T1000 (cell line): Measurements from ENCODE around the gene SULT6B1.
"Not testable (repeated sequence)": the region's sequence is repeated elsewhere in the genome, so short reads cannot be mapped to it uniquely, and the experiment has no call there.

Experiments
- DNase-seq: peaks from one replicate; lab custom pipeline; 2025; ENCODE audit warnings: mixed read lengths; lab: John Stamatoyannopoulos, UW

Gene SULT6B1

GRCh38 chr2:37195862-37196319 is 7.4 kb upstream of the SULT6B1 start:
- not testable (repeated sequence) for DNase-seq

- DNase-seq = no peak
Observed at GRCh38 chr2:37192551-37192950, 4.1 kb upstream of the SULT6B1 start.

GRCh38 chr2:37191747-37192146 is 3.3 kb upstream of the SULT6B1 start:
- DNase-seq = no peak

GRCh38 chr2:37191253-37191652 is 2.8 kb upstream of the SULT6B1 start:
- no peak for DNase-seq

GRCh38 chr2:37190290-37190689 is 1.8 kb upstream of the SULT6B1 start:
- DNase-seq = no peak

GRCh38 chr2:37189452-37190153 is 1.1 kb upstream of the SULT6B1 start:
- peak; percentile 49 for DNase-seq

- DNase-seq = no peak
Observed at GRCh38 chr2:37181726-37182684, 6.5 kb downstream of the SULT6B1 start.

GRCh38 chr2:37180640-37181039 is 7.8 kb downstream of the SULT6B1 start:
- no peak for DNase-seq

- DNase-seq = no peak
Observed at GRCh38 chr2:37180006-37180639, 8.3 kb downstream of the SULT6B1 start.

GRCh38 chr2:37173741-37174140 is 14.7 kb downstream of the SULT6B1 start:
- DNase-seq = no peak

- no peak for DNase-seq
Observed at GRCh38 chr2:37171624-37171950, 16.9 kb downstream of the SULT6B1 start.

GRCh38 chr2:37168217-37168981 is 20.1 kb downstream of the SULT6B1 start:
- DNase-seq = peak; percentile 9

- no peak for DNase-seq
Observed at GRCh38 chr2:37167636-37168180, 20.8 kb downstream of the SULT6B1 start.

GRCh38 chr2:37164757-37165156 is 23.7 kb downstream of the SULT6B1 start:
- DNase-seq = no peak

GRCh38 chr2:37156857-37157714 is 31.4 kb downstream of the SULT6B1 start, which contains the start of gene EIF2AK2:
TSS of gene EIF2AK2 (minus strand) at chr2:37156980. CDS start at chr2:37147806, 9,174 bp downstream.
- DNase-seq = peak; percentile 77

- peak; percentile 38 for DNase-seq
Observed at GRCh38 chr2:37156071-37156856, 32.2 kb downstream of the SULT6B1 start.

- DNase-seq = no peak
Observed at GRCh38 chr2:37154785-37155184, 33.7 kb downstream of the SULT6B1 start.

- no peak for DNase-seq
Observed at GRCh38 chr2:37153224-37153623, 35.2 kb downstream of the SULT6B1 start.

- no peak for DNase-seq
Observed at GRCh38 chr2:37149626-37150322, 38.7 kb downstream of the SULT6B1 start.
